G401 (cell line): Measurements from ENCODE around the gene TCAP. TPM values are rescaled to one million over a fixed set of nuclear protein-coding genes. Genes with fewer than 3 reads are reported as not detected.

Source experiments
- DNase-seq: peaks from one replicate; pipeline ENCODE4 v3.0.0-alpha.2; 2015; ENCODE audit warnings: low spot score
- in situ Hi-C: cut with HindIII; loops from 2 replicates; pipeline ENCODE4 v1.10.0; 2016; ENCODE audit warnings: low sequenced_read_pairs, mixed read lengths
- total RNA-seq: library from RNA; depleted of rRNA; stranded (reverse); fragments of >200 nt; shearing (Covaris generic); gene quantifications from 2 replicates; pipeline ENCODE4 v1.2.3, GENCODE V29; 2014

The TCAP gene
- total RNA-seq, 1 experiment from 2014 or later = 0.44 TPM

DNA sequence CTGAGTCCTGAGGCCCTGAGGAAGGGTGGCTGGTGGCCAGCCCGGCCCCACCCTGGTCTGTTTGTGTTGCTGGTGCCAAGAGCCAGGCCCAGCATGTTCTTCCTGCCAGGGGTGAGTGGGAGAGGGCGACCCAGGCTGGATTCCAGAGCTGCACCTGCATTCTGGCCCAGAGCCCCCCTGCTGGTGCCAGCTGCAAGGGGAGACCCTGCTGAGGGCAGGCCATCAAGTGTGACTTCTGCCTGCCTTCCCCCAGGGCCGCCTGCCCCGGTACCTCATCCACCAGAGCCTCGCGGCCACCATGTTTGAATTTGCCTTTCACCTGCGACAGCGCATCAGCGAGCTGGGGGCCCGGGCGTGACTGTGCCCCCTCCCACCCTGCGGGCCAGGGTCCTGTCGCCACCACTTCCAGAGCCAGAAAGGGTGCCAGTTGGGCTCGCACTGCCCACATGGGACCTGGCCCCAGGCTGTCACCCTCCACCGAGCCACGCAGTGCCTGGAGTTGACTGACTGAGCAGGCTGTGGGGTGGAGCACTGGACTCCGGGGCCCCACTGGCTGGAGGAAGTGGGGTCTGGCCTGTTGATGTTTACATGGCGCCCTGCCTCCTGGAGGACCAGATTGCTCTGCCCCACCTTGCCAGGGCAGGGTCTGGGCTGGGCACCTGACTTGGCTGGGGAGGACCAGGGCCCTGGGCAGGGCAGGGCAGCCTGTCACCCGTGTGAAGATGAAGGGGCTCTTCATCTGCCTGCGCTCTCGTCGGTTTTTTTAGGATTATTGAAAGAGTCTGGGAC, 2.4 kb upstream of the TCAP start:
- in situ Hi-C loops = no loop called here
- no peak for DNase-seq

DNA sequence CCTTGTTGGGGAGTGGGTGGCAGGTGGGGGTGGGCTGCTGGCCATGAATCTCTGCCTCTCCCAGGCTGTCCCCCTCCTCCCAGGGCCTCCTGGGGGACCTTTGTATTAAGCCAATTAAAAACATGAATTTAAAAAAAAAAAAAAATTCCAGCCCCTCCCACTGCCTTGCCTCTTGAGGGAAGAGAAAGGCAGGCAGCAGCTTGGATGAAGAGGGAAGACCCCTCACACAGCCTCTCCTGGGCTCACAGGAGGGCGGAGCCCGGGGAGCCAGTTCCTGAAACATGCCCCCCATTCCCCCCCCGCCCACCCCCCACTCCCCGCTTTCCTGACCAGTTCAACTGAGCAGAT, 1.8 kb upstream of the TCAP start:
- no peak for DNase-seq
- in situ Hi-C loops = no loop called here

DNA sequence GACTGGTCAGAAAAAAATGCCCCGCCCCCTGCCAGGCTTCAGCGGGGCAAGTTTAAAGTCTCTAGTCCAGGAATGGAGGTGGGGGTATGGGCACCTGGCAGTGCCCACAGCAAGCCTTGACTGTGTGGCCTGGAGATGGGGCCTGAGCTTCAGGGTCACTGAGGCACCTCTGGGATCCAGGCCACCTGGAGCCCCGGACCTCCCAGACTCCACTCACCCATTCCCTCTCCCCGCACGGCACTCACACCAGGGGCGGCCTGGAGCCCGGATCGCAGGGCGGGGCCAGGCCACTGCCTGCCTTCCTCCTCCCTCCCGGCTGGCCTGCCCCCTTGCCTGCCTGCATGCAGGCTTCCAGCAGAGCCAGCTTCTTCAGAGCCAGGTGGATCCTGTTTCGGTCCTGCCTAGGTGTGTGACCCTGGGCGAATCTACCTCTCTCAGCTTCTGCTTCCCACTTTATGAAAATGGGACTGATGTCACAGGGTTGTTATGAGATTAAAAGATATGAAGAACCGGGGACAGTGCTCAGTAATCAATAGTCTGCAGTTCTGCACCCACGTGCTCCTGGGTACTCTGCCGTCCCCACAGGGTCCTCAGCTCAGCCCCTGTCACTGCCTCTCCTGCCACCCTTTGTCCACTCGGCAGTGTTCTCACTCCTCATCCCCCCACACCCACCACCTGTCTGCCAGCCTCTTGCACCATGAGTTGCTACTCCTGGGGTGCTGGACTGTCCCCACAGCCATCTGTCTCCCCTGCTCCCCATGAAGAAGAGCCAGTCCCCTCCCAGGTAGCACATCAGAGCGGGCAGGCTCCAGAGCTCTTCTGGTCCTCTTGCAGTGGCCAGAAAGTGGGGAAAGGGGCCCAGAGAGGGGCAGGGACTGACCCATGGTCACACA, 1.2 kb upstream of the TCAP start:
- in situ Hi-C loops = no loop called here
- no peak for DNase-seq

DNA sequence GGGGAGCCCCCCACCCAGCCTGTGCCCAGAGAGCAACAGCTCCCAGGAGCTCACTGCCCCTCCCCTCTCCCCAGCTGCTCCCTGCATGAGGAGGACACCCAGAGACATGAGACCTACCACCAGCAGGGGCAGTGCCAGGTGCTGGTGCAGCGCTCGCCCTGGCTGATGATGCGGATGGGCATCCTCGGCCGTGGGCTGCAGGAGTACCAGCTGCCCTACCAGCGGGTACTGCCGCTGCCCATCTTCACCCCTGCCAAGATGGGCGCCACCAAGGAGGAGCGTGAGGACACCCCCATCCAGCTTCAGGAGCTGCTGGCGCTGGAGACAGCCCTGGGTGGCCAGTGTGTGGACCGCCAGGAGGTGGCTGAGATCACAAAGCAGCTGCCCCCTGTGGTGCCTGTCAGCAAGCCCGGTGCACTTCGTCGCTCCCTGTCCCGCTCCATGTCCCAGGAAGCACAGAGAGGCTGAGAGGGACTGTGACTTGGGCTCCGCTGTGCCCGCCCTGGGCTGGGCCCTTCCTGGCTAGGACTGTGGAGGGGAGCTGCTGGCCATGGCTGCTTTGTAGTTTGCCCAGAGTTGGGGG, 584 bp downstream of the TCAP start:
- DNase-seq = no peak
- in situ Hi-C loops = no loop called here

DNA sequence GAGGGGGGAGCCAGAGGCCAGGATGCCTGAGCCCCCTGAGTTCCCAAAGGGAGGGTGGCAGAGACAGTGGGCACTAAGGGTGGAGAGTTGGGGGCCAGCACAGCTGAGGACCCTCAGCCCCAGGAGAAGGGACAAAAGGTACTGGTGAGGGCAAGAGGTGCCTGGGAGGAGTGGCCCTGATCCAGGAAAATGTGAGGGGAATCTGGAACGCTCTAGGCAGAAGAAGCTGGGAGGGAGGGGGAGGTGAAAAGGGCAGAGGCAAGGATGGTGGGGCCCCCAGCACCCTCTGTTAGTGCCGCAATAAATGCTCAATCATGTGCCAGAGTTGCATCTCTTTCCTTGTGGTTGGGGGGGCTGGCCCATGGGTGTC, 1.1 kb downstream of the TCAP start:
- in situ Hi-C loops = no loop called here

DNA sequence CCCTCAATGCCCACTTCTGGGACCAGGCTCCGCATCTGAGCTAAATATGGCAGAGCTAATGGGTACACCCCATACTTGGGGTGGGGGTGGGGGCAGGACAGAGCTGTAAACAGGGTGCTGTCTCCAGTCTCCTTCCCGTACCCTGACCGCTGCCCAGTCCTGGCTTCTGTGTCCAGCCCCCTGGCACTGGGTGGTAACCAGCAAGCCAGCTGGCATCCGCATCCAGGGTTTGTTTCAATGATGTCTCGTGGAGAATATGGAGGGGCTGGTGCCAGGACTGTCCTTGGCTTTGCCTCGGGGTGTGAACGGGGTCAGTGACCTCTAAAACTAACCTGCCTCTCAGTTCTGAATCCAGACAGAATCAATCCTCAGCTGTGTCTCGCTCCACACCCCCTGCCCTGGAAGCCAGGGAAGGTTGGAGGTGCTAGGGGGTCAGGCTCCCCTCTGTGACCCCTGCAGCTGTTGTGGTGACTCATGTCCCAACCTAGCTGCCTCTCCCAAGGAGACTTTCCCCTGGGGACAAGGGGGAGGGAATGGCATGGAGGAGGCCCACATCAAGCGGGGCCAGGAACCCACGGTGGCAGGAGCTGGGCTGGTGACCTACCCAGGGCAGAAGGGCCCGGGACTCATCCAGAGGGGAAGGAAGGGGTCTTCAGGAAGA, 1.6 kb downstream of the TCAP start:
- DNase-seq = peak; percentile 36
- in situ Hi-C loops = no loop called here

More for the DNA sequence above, 1.1 kb downstream of the TCAP start:
- DNase-seq = no peak

DNA sequence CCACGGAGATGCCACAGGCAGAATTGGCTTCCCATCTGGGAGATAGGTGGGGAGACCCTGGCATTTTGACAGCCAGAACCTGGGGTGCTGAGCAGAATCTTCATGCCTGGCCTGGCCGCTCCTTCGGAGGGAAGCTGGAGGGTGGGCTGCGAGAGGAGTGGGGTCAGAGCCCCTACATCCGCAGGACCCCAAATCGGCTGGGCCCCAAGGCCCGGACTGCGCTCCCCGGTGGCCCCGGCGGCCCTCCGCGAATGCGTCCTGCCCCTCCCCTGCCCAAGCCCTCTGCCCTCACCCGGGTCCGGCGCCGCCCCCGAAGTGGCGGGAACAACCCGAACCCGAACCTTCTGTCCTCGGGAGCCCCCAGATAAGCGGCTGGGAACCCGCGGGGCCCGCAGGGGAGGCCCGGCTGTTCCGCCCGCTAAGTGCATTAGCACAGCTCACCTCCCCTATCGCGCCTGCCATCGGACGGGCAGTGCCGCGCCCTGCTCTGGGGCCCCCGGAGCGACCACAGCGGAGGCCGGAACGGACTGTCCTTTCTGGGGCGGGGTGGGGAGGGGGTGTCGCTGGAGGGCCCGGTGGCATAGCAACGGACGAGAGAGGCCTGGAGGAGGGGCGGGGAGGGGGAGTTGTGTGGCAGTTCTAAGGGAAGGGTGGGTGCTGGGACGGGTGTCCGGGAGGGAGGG, 2.3 kb downstream of the TCAP start:
- DNase-seq = no peak
- in situ Hi-C loops = no loop called here

DNA sequence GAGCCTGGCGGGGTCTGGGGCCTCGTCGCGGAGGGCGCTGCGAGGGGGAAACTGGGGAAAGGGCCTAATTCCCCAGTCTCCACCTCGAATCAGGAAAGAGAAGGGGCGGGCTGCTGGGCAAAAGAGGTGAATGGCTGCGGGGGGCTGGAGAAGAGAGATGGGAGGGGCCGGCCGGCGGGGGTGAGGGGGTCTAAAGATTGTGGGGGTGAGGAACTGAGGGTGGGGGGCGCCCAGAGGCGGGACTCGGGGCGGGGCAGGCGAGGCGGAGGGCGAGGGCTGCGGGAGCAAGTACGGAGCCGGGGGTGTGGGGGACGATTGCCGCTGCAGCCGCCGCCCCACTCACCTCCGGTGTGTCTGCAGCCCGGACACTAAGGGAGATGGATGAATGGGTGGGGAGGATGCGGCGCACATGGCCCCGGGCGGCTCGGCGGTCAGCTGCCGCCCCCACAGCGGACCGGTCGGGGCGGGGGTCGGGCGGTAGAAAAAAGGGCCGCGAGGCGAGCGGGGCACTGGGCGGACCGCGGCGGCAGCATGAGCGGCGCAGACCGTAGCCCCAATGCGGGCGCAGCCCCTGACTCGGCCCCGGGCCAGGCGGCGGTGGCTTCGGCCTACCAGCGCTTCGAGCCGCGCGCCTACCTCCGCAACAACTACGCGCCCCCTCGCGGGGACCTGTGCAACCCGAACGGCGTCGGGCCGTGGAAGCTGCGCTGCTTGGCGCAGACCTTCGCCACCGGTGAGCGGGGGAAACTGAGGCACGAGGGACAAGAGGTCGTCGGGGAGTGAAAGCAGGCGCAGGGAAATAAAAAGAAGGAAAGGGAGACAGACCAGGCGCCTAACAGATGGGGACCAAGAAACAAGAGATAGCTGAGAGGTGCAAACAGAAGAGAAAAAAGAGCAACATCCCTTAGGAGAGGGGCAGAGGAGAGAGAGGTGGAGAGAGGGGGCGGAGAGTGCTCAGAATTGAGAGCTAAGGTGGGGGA, 3.1 kb downstream of the TCAP start, which contains the start of gene PNMT:
TSS of gene PNMT (plus strand) at position 509 of the 980 bp plus-strand sequence. CDS start at position 532, 23 bp downstream.
- in situ Hi-C loops = no loop called here
- DNase-seq = peak; percentile 47

DNA sequence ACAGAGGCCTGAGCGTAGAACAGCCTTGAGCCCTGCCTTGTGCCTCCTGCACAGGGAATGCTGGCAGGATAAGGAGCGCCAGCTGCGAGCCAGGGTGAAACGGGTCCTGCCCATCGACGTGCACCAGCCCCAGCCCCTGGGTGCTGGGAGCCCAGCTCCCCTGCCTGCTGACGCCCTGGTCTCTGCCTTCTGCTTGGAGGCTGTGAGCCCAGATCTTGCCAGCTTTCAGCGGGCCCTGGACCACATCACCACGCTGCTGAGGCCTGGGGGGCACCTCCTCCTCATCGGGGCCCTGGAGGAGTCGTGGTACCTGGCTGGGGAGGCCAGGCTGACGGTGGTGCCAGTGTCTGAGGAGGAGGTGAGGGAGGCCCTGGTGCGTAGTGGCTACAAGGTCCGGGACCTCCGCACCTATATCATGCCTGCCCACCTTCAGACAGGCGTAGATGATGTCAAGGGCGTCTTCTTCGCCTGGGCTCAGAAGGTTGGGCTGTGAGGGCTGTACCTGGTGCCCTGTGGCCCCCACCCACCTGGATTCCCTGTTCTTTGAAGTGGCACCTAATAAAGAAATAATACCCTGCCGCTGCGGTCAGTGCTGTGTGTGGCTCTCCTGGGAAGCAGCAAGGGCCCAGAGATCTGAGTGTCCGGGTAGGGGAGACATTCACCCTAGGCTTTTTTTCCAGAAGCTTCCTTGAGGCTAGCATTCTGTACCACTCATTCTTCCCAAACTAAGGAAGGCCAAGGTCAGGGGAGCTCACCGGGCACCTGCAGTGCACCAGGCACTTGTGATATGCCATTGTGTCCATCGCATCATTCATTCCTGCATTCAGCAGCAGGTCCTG, 5.0 kb downstream of the TCAP start:
- DNase-seq = no peak
- in situ Hi-C loops = no loop called here

DNA sequence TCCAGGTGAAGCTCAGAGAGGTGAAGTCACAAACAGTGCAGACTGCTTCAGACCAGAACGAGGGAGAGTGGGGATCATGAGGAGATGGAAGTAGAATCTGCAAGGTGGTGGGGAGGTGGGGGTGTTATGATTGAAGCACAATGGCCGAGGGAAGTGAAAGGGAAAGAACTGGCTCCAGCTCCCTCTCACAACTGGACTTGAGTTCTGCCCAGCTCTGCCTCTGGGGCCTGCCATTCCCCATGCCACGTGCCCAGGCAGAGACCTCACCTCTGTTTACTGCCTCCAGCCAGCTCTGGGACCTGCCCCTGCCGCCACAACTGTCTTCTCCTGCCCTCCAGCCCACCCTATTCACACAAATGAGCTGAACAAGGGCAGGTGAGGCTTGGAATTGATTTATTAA, 5.6 kb downstream of the TCAP start:
- in situ Hi-C loops = no loop called here
- no peak for DNase-seq

DNA sequence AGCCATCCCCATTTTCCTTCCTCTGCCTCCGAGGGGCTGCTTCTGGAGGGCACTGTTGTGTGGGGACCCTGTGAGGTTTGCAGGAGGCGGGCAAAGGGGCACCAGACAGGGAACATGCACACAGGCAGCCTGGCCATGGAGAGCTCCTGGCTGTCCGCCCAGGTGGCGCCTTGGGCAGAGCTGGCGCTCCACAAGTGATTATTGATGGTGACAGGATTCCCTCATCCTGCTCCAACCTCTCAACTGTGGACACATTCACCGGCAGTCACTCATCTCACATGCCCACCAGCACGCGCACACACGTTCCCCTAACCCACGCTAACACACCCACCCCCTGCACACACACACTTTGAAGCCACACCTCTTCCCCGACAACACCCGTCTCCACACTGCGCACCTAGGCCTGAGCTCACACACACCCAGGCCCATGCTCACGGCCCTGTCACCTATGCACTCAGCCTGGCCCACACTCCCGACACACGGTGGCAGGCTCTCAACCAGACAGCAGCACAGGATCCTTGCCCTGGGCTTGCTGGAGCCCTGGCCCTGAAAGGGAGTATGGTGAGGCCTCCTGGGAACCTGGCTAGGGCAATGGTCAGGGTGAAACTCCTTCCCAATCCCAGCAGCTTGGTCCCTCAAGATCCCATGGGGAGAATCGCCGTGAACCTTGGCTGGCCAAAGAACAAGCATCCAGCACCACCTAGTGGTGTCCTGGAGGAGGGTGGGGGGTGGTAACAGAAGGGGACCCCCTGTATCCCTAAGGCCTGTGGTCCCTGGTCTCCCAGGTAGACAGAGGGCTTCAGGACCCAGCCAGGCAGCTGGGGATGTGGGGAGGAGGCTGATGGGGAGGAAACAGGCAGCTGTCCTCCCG, 6.7 kb downstream of the TCAP start:
- DNase-seq = peak; percentile 32
- in situ Hi-C loops = no loop called here

DNA sequence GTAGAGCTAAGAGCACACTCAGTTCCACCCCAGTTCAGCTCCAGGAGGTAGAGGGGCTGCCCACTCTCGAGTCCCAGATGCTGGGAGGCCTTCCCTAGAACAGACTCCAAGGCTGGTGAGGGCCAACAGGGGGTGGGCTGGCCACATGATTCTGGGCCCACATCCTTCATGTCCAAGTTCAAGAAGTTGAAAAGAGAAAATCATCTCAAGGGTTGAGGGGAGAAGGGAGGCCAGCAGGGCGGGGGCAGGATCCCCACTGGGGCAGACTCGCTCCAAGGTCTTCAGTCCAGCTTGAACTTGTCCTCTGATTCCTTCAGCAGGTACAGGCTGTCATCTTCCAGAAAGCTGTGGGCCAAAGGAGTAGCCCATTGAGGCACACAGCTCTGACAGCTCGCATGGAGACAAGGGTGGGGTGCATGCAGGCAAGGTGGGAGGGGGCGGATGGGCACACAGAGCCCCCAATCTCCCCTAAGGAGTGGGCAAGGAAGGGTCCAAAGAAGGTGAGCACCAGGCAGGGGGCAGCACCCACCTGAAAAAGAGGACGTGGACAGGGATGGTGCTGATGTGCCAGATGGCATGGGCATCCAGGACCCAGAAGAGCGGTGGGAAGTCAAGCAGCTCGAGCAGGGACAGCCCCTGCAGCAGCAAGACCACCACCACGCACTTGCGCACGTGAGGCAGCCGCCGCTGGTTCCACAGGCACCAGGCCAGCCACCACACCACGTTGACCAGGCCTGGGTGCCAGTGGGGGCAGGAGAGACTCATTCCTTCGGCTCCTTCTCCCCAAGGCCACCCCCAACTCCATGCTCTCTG, 7.6 kb downstream of the TCAP start:
- in situ Hi-C loops = no loop called here
- DNase-seq = no peak

DNA sequence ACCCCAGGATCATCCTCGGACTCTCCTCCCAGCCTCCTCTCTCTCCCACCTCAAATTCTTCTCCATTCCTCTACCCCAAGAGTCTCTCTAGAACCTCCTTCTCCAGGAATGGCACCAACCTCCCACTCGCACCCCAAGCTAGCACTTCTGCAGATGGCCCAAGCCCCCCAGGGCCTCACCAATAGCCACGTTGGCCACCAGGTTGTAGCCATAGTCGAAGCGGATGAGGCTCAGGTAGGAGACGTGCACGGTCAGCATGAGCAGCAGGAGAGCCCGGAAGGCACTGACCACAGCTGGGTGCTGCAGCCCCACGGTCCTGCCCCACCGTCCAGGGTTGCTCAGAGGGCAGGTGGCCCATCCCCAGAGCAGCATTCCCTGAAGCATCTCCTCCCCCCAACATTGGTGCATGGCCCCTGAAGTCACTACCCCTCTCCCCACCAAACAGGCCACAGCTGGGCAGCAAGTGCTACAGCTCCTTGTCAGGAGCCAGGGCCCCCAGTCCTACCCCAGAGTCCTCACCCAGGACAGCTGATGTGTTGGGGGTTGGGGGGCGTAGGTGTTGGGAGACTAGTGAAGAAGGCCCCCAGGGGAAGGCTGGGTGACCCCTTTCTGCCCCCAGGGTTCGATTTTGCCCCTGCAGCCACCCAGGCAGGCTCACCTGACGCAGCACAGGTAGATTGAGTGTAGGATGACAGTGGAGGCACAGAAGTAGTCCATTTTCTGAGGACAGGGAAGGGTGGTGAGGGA, 8.4 kb downstream of the TCAP start:
- DNase-seq = no peak
- in situ Hi-C loops = no loop called here

DNA sequence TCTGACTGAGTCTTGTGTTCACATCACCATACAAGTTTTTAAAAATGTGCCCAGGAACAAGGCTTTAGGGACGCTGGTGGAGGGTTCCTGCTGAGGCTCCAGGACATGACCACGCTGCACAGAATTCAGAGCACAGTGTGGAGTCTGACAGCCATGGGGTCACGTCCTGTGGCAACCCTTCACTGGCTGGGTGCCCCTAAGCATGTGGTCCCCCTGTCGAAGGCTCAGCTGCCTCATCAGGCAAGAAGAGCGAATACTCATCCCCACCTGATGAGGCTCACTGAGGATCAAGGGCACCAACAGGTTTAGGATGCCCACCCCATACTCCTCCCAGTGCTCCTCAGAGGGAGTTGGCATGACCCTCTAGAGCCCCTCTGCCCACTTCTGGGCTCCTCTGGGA, 9.0 kb downstream of the TCAP start:
- in situ Hi-C loops = no loop called here
- DNase-seq = no peak
